ENCODE data around the gene ETV6. TPM values are rescaled to one million over a fixed set of nuclear protein-coding genes. Genes with fewer than 3 reads are reported as not detected.
"Not testable (repeated sequence)": the region's sequence is repeated elsewhere in the genome, so short reads cannot be mapped to it uniquely, and the experiment has no call there.

ETV6 gene
- total RNA-seq, 1 experiment from 2014 or later: 89.1 TPM

- TF ChIP-seq CTCF (IDR thresholded peaks at IDR 0.05; ENCODE audit: unreplicated experiment): no peak
- no TSS peak for BruUV-seq (replicated peaks)
- peaks cover 44% of the 10 kb centered on the region for H3K4me1 Mint-ChIP-seq (ENCODE audit: low read depth, unreplicated experiment)
- H3K27ac Mint-ChIP-seq (ENCODE audit: unreplicated experiment): no peak overlapping the region
- peaks cover 8% of the 10 kb centered on the region for H3K36me3 Mint-ChIP-seq (ENCODE audit: insufficient read depth, unreplicated experiment)
- intact Hi-C loops (cut with micrococcal nuclease; ENCODE audit: unreplicated experiment): loop anchor here (5.0 kb wide), 1 partner anchor 252 kb away; no protein-coding TSS in a partner anchor
- peak; percentile 32 for DNase-seq
- H3K4me3 Mint-ChIP-seq (ENCODE audit: low read depth, unreplicated experiment): no peak overlapping the region
- CTCF ChIA-PET: no interaction called here
- no peaks in the 10 kb centered on the region for H3K27me3 Mint-ChIP-seq (ENCODE audit: unreplicated experiment)
- no peaks in the 10 kb centered on the region for H3K9me3 Mint-ChIP-seq (ENCODE audit: low read depth, unreplicated experiment)
These were observed 19.3 kb upstream of the ETV6 start for GRCh38 chr12:11630046-11630706.

- CTCF ChIA-PET: interaction anchor here (2.0 kb wide), 1 partner anchor 8 kb away, joined by 6 read pairs; no protein-coding TSS in a partner anchor
- no peak for DNase-seq
- Mint-ChIP-seq H3K27me3 (ENCODE audit: unreplicated experiment) (no peaks in the 10 kb centered on the region), H3K9me3 (ENCODE audit: low read depth, unreplicated experiment) (no peaks in the 10 kb centered on the region), H3K4me1 (ENCODE audit: low read depth, unreplicated experiment) (peaks cover 44% of the 10 kb centered on the region), H3K36me3 (ENCODE audit: insufficient read depth, unreplicated experiment) (peaks cover 8% of the 10 kb centered on the region), H3K27ac (ENCODE audit: unreplicated experiment) (peak overlapping the region; percentile 33), H3K4me3 (ENCODE audit: low read depth, unreplicated experiment) (no peak overlapping the region)
- intact Hi-C loops (cut with micrococcal nuclease; ENCODE audit: unreplicated experiment): loop anchor here (5.0 kb wide), 1 partner anchor 251 kb away; no protein-coding TSS in a partner anchor
- BruUV-seq (replicated peaks): no TSS peak
- TF ChIP-seq CTCF (IDR thresholded peaks at IDR 0.05; ENCODE audit: unreplicated experiment): no peak
These were observed 18.2 kb upstream of the ETV6 start for GRCh38 chr12:11631288-11631687.

- peaks cover 44% of the 10 kb centered on the region for H3K4me1 Mint-ChIP-seq (ENCODE audit: low read depth, unreplicated experiment)
- DNase-seq; H3K36me3 Mint-ChIP-seq (ENCODE audit: insufficient read depth, unreplicated experiment); H3K4me3 Mint-ChIP-seq (ENCODE audit: low read depth, unreplicated experiment); BruUV-seq (replicated peaks); H3K27me3 Mint-ChIP-seq (ENCODE audit: unreplicated experiment); H3K9me3 Mint-ChIP-seq (ENCODE audit: low read depth, unreplicated experiment): not testable (repeated sequence)
- CTCF ChIA-PET: interaction anchor here (2.0 kb wide), 1 partner anchor 9 kb away, joined by 6 read pairs; no protein-coding TSS in a partner anchor
- intact Hi-C loops (cut with micrococcal nuclease; ENCODE audit: unreplicated experiment): loop anchor here (5.0 kb wide), 1 partner anchor 250 kb away; no protein-coding TSS in a partner anchor
- peak overlapping the region; percentile 33 for H3K27ac Mint-ChIP-seq (ENCODE audit: unreplicated experiment)
These were observed 17.6 kb upstream of the ETV6 start for GRCh38 chr12:11631881-11632280.

GRCh38 chr12:11633968-11634367 lies 15.5 kb upstream of the ETV6 start:
- H3K27me3 Mint-ChIP-seq (ENCODE audit: unreplicated experiment): no peaks in the 10 kb centered on the region
- peak overlapping the region; percentile 67 for H3K27ac Mint-ChIP-seq (ENCODE audit: unreplicated experiment)
- intact Hi-C loops (cut with micrococcal nuclease; ENCODE audit: unreplicated experiment): loop anchor here (2.0 to 5.0 kb wide), 2 partner anchors 15 to 248 kb away; partner anchors contain the start of gene ETV6
- TF ChIP-seq CTCF (IDR thresholded peaks at IDR 0.05; ENCODE audit: unreplicated experiment): no peak
- H3K4me3 Mint-ChIP-seq (ENCODE audit: low read depth, unreplicated experiment): peak overlapping the region; percentile 7
- H3K4me1 Mint-ChIP-seq (ENCODE audit: low read depth, unreplicated experiment): peaks cover 44% of the 10 kb centered on the region
- DNase-seq: peak; percentile 41
- H3K9me3 Mint-ChIP-seq (ENCODE audit: low read depth, unreplicated experiment): no peaks in the 10 kb centered on the region
- peaks cover 8% of the 10 kb centered on the region for H3K36me3 Mint-ChIP-seq (ENCODE audit: insufficient read depth, unreplicated experiment)
- no TSS peak for BruUV-seq (replicated peaks)
- CTCF ChIA-PET: interaction anchor here (0.6 to 0.7 kb wide), 6 partner anchors 31 to 723 kb away, joined by 3 to 5 read pairs (median 3); partner anchors contain the start of gene BORCS5

- peaks cover 8% of the 10 kb centered on the region for H3K36me3 Mint-ChIP-seq (ENCODE audit: insufficient read depth, unreplicated experiment)
- no peak for DNase-seq
- BruUV-seq (replicated peaks): no TSS peak
- intact Hi-C loops (cut with micrococcal nuclease; ENCODE audit: unreplicated experiment): loop anchor here (2.0 kb wide), 1 partner anchor 13 kb away; the partner anchor contains the start of gene ETV6
- CTCF ChIA-PET: no interaction called here
- no peak for TF ChIP-seq CTCF (IDR thresholded peaks at IDR 0.05; ENCODE audit: unreplicated experiment)
- H3K4me1 Mint-ChIP-seq (ENCODE audit: low read depth, unreplicated experiment): peaks cover 34% of the 10 kb centered on the region
- no peak overlapping the region for H3K4me3 Mint-ChIP-seq (ENCODE audit: low read depth, unreplicated experiment)
- no peaks in the 10 kb centered on the region for H3K27me3 Mint-ChIP-seq (ENCODE audit: unreplicated experiment)
- peaks cover 2% of the 10 kb centered on the region for H3K9me3 Mint-ChIP-seq (ENCODE audit: low read depth, unreplicated experiment)
- no peak overlapping the region for H3K27ac Mint-ChIP-seq (ENCODE audit: unreplicated experiment)
These were observed 14.1 kb upstream of the ETV6 start for GRCh38 chr12:11635341-11635740.

Measured in Calu3 (cell line).